Pulmonary artery endothelial cell (primary cell): ENCODE results near the gene KCNK7. TPM values are rescaled to one million over a fixed set of nuclear protein-coding genes. Genes with fewer than 3 reads are reported as not detected.

Source experiments
- DNase-seq: peaks from one replicate; pipeline ENCODE4 v3.0.0-alpha.2; 2011; ENCODE audit warnings: low read depth, low spot score
- total RNA-seq: library from RNA; depleted of rRNA; stranded (reverse); fragments of >200 nt; gene quantifications from 2 replicates; pipeline ENCODE4 v1.2.3, GENCODE V29; 2014

Gene KCNK7
- total RNA-seq, 1 donor from 2014 or later = 0.13 TPM

DNA sequence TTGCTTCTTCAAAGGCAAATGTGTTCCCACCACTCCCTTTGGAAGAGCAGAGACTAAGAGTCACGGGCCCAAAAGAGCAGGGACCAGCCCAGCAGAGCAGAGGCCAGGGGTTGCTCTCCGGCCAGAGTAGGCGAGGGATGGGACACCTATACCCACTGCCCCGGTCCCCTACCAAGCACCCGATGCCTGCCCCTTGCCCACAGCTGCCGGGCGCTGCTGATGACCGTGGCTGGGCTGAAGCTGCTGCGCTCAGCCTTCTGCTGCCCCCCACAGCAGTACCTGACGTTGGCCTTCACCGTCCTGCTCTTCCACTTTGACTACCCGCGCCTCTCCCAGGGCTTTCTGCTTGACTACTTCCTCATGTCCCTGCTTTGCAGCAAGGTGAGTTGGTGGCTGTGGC, 31.6 kb upstream of the KCNK7 start:
- no peak for DNase-seq

- no peak for DNase-seq
These were observed 30.2 kb upstream of the KCNK7 start for GRCh38 chr11:65625628-65626342.

GRCh38 chr11:65624931-65625627, 29.5 kb upstream of the KCNK7 start:
- no peak for DNase-seq

- no peak for DNase-seq
These were observed 28.4 kb upstream of the KCNK7 start for GRCh38 chr11:65623852-65624616.

GRCh38 chr11:65623177-65623576, 27.6 kb upstream of the KCNK7 start:
- DNase-seq = no peak

DNA sequence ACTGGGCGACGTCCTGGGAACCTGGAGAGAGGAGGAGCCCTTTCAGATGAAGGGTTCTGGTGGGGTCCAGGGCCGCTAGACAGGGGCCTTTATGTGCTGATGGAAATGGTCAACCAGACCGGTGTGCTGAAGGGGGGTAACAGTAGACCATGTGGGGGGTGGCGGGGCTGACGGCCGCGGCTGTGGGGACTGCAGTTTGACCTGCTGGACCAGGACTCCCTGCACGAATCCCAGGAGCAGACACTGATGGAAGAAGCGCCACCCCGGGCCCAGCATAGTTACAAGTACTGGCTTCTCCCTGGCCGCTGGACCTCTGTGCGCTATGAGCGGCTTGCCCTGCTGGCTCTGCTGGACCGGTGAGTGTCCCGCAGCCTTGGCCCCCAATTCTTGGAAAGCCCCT, 26.4 kb upstream of the KCNK7 start:
- DNase-seq = no peak

DNA sequence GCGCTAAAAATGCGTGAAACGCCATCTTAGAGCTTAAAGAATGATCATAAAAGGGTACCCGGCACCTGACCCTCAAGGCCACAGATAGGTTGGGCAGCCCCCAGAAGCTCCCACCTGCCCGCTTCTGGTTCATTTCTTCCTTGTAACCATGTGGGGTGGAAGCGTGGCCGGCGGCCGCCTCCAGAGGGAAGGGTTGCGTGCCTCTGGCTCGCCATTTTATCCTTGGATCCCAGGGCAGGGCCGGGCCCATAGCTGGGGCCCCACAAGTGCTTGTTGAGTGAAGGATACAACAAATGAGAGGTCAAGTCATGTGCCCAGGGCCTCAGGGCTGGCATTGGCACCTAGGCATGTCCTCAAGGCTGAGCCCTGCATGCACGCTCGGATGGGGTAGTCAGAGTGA, 25.9 kb upstream of the KCNK7 start:
- no peak for DNase-seq

- DNase-seq = no peak
These were observed 25.1 kb upstream of the KCNK7 start for GRCh38 chr11:65620666-65621065.

- DNase-seq = no peak
These were observed 23.8 kb upstream of the KCNK7 start for GRCh38 chr11:65619281-65619928.

- DNase-seq = no peak
These were observed 23.2 kb upstream of the KCNK7 start for GRCh38 chr11:65618763-65619162.

GRCh38 chr11:65617990-65618751, 22.6 kb upstream of the KCNK7 start:
- DNase-seq = no peak

- DNase-seq = no peak
These were observed 21.7 kb upstream of the KCNK7 start for GRCh38 chr11:65617136-65617850.

DNA sequence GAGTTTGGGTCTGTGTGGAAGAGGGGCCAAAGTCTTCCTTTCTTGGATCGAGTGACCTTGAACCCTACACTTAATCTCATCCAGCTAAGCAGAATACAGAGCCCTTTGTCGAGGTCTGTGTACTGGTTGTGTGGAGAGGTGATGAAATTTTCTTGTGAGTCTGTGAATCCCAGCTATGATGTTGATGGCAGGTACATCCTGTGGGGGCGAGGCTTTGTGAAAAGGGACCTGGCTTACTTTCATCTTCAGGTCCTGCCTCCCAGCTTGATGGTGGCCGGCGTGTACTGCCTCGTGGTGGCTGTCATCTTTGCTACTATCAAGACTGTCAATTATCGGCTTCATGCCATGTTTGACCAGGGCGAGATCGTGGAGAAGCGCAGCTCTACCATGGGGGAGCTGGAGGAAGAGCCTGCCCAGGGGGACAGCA, 21.0 kb upstream of the KCNK7 start:
- DNase-seq = no peak

- DNase-seq = no peak
These were observed 20.5 kb upstream of the KCNK7 start for GRCh38 chr11:65615950-65616574.

DNA sequence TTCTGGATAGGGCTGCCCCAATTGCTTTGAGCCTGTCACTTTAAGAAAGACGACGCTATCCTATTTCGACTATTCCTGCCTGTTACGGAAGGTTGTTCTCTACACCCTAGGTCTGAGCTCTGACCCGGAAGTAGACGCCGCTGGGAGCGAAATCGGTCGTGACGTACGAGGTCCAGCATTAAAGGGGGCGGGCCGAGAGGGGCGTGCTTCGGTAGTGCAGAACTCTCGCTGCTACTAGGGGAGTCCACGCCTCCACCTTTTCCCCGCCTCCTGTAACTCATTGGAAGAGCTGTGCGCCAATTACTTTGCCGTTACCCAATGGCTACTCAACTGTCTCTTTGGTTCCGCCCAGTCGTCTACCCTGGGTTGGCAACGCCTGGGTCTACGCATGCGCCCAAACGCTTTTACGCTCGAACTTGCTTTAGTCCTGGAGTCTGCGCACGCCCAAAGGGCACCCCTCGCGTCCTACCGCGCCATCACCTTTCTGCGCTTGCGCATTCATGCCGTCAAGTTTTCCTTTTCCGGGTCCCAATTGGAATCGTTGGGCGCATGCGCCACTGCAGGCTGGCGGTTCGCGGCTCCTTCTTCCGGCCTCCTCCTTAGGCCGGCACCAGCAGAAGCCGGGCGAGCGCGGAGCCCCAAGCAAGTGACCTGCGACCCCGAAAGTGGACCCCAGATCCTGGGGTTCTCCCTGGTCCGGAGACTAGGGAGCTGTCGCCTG, 19.8 kb upstream of the KCNK7 start, which contains the start of gene PCNX3:
Gene PCNX3, plus strand, starts transcription at position 548 of the 721 bp plus-strand sequence. CDS start 536 bp downstream, outside the sequence.
- DNase-seq = peak; percentile 100

GRCh38 chr11:65613091-65613928, 17.7 kb upstream of the KCNK7 start:
- no peak for DNase-seq

- no peak for DNase-seq
These were observed 17.1 kb upstream of the KCNK7 start for GRCh38 chr11:65612691-65613090.
